A549 (cell line): ENCODE measurements around the gene LCN9. TPM values are rescaled to one million over a fixed set of nuclear protein-coding genes. Genes with fewer than 3 reads are reported as not detected.

Experiments
- ATAC-seq, 2 experiments: fragments of 200-7000 bp in 1 of 2; fragments of >200 bp in 1 of 2; cut with Nextera tagmentation in 1 of 2; cut with Tn5 transposase in 1 of 2; 3 replicates each; pipeline versions ENCODE4 v1.8.0 to v1.9.1; 2018 to 2020; ENCODE audit warnings: mild to moderate bottlenecking in 1 of 2, moderate library complexity in 1 of 2
- CTCF ChIA-PET: fragments of 300-600 bp; sonication (Branson Sonifier 250); formaldehyde crosslinking; extraction: SDS; loops from one replicate; lab custom pipeline; 2021; ENCODE audit warnings: antibody characterized with exemption, inconsistent platforms; lab: Yijun Ruan, JAX
- POLR2A ChIA-PET: fragments of 350-600 bp; formaldehyde crosslinking; extraction: SDS; loops from one replicate; lab custom pipeline; 2021; ENCODE audit warnings: antibody characterized with exemption, inconsistent platforms; lab: Yijun Ruan, JAX
- DNase-seq, 2 experiments: peaks; one replicate each; pipeline versions ENCODE4 v3.0.0 to v3.0.0-alpha.2; 2011 to 2016; ENCODE audit warnings: low read depth in 1 of 2, low spot score in 1 of 2
- FAIRE-seq: peaks from 2 replicates; lab custom pipeline; 2011; peaks lifted over from hg19 to GRCh38; lab: Jason Lieb, UNC
- H3K27ac ChIP-seq, 2 experiments: fragments of >200 bp; sonication (Bioruptor Twin); formaldehyde crosslinking; 3 replicates each; pipeline ENCODE4 v1.5.1; 2016 to 2017
- H3K4me1 ChIP-seq: fragments of >200 bp; sonication (Bioruptor Twin); formaldehyde crosslinking; 3 replicates; pipeline ENCODE4 v1.6.1; 2016
- H3K4me2 ChIP-seq: fragments of >200 bp; sonication (Bioruptor Twin); formaldehyde crosslinking; 3 replicates; pipeline ENCODE4 v1.6.1; 2016
- H3K4me3 ChIP-seq: fragments of >200 bp; sonication (Bioruptor Twin); formaldehyde crosslinking; 3 replicates; pipeline ENCODE4 v1.5.1; 2016
- H3K9me3 ChIP-seq: fragments of >200 bp; sonication (Bioruptor Twin); formaldehyde crosslinking; 3 replicates; pipeline ENCODE4 v1.6.1; 2016
- BHLHE40 ChIP-seq: IDR thresholded peaks from 2 replicates; pipeline ENCODE4 v1.6.1; 2012; ENCODE audit warnings: low read depth, low read length, inconsistent platforms
- CBX2 ChIP-seq: fragments of 200-600 bp; sonication (generic); IDR thresholded peaks from 2 replicates; pipeline ENCODE4 v1.6.1; 2016; ENCODE audit warnings: low read depth, mild to moderate bottlenecking, borderline replicate concordance
- CBX8 ChIP-seq: fragments of 200-600 bp; sonication (generic); IDR thresholded peaks from 2 replicates; pipeline ENCODE4 v1.6.1; 2016
- CHD2 ChIP-seq: fragments of 150-350 bp; IDR thresholded peaks from 2 replicates; pipeline ENCODE4 v1.6.1; 2014; ENCODE audit warnings: low read length; ENCODE audit not compliant: partially characterized antibody
- CHD4 ChIP-seq: fragments of 200-600 bp; sonication (generic); IDR thresholded peaks from 2 replicates; pipeline ENCODE4 v1.6.1; 2016; ENCODE audit warnings: antibody characterized with exemption, mild to moderate bottlenecking, borderline replicate concordance
- CTCF ChIP-seq: fragments of >200 bp; sonication (Bioruptor Twin); formaldehyde crosslinking; IDR thresholded peaks from 3 replicates; pipeline ENCODE4 v1.5.1; 2016
- EHMT2 ChIP-seq: fragments of 200-600 bp; sonication (generic); IDR thresholded peaks from 2 replicates; pipeline ENCODE4 v1.6.1; 2016; ENCODE audit warnings: antibody characterized with exemption, low read depth, mild to moderate bottlenecking, moderate library complexity
- GATA3 ChIP-seq: IDR thresholded peaks from 2 replicates; pipeline ENCODE4 v1.6.1; 2012; ENCODE audit warnings: borderline replicate concordance
- HDAC2 ChIP-seq: fragments of 200-600 bp; sonication (generic); IDR thresholded peaks from 2 replicates; pipeline ENCODE4 v1.6.1; 2016
- KDM1A ChIP-seq: fragments of 200-600 bp; sonication (generic); IDR thresholded peaks from 2 replicates; pipeline ENCODE4 v1.6.1; 2016; ENCODE audit warnings: low read depth, mild to moderate bottlenecking
- MAFK ChIP-seq: fragments of 450-650 bp; IDR thresholded peaks from 2 replicates; pipeline ENCODE4 v1.6.1; 2014; ENCODE audit not compliant: partially characterized antibody
- NPAS2 ChIP-seq: fragments of 250-450 bp; sonication (Bioruptor Pico); IDR thresholded peaks from 2 replicates; pipeline ENCODE4 v1.8.0; 2022; ENCODE audit warnings: mild to moderate bottlenecking, moderate library complexity, borderline replicate concordance
- PHF8 ChIP-seq: fragments of 200-600 bp; sonication (generic); IDR thresholded peaks from 2 replicates; pipeline ENCODE4 v1.6.1; 2016; ENCODE audit warnings: low read depth, mild to moderate bottlenecking, antibody characterized with exemption, moderate library complexity, borderline replicate concordance
- POLR2AphosphoS2 ChIP-seq: conservative IDR thresholded peaks from 2 replicates; pipeline ENCODE4 v1.6.1; 2012; ENCODE audit warnings: low read length, improper control_type of control experiment, inconsistent platforms
- SREBF2 ChIP-seq: fragments of 450-650 bp; IDR thresholded peaks from 2 replicates; pipeline ENCODE4 v1.6.1; 2014; ENCODE audit warnings: mild to moderate bottlenecking, moderate library complexity
- ZSCAN20 ChIP-seq: fragments of 250-450 bp; sonication (Bioruptor Pico); IDR thresholded peaks from 2 replicates; pipeline ENCODE4 v1.8.0; 2022; ENCODE audit warnings: mild to moderate bottlenecking, moderate library complexity
- WGBS: methylation state at CpG from one replicate; pipeline ENCODE4 v1.1.6; 2017; ENCODE audit errors: missing lambda C conversion rate; 5-methylcytosine and 5-hydroxymethylcytosine counted together
- polyA plus RNA-seq, 4 experiments: library from polyadenylated mRNA; depleted of rRNA in 3 of 4; stranded (reverse); fragments of >200 nt; fragmentation: RNase III in 1 of 4; extraction: RNeasy Plus Mini Kit Qiagen cat#74134 plus additional on column Dnase treatment in 1 of 4; gene quantifications; 2 replicates in 3 of 4; 3 replicates in 1 of 4; pipeline ENCODE4 v1.2.3, GENCODE V29; 2011 to 2017
- TF ChIP-seq, protein P1 (sequence below): fragments of 250-450 bp; sonication (Bioruptor Pico); IDR thresholded peaks from 2 replicates; pipeline ENCODE4 v1.5.0; 2021; ENCODE audit warnings: mild to moderate bottlenecking, moderate library complexity, borderline replicate concordance
- TF ChIP-seq, protein P2 (sequence below): IDR thresholded peaks from 2 replicates; pipeline ENCODE4 v1.6.1; 2012; ENCODE audit warnings: low read depth, borderline replicate concordance
- TF ChIP-seq, protein P3 (sequence below): fragments of >200 bp; sonication (Bioruptor Twin); formaldehyde crosslinking; IDR thresholded peaks from 2 replicates; pipeline ENCODE4 v1.6.1; 2016
- TF ChIP-seq, protein P4 (sequence below): fragments of 450-650 bp; IDR thresholded peaks from 2 replicates; pipeline ENCODE4 v1.6.1; 2014; ENCODE audit warnings: antibody characterized with exemption

Gene LCN9
- polyA plus RNA-seq, 2 of the 4 experiments (the other 2 are of a cell fraction), result not detected

GRCh38 chr9:135622415-135623020 lies 40.6 kb upstream of the LCN9 start:
- DNase-seq (no peak), ATAC-seq (no peak), FAIRE-seq (no peak)
- Histone ChIP-seq H3K4me1 (no peaks in the 10 kb centered on the region), H3K4me2 (no peak overlapping the region), H3K27ac (no peak overlapping the region), H3K4me3 (no peak overlapping the region), H3K9me3 (peaks cover 8% of the 10 kb centered on the region; the same call in 1 of the 3 replicates)
- CTCF ChIA-PET, result interaction anchor here (0.7 to 1.8 kb wide), 5 partner anchors 14 to 536 kb away, joined by 3 to 5 read pairs (median 3); no protein-coding TSS in a partner anchor
- WGBS, result 15% methylated on average over 9 of the region's 11 CpGs
- TF ChIP-seq CHD2 (no peak), BHLHE40 (no peak), CTCF (no peak), MAFK (no peak), POLR2AphosphoS2 (no peak), CBX2 (no peak), NPAS2 (no peak), SREBF2 (no peak), HDAC2 (no peak), ZSCAN20 (CRISPR knock-in tag) (no peak), PHF8 (no peak), KDM1A (no peak)
- TF ChIP-seq, protein P1, sequence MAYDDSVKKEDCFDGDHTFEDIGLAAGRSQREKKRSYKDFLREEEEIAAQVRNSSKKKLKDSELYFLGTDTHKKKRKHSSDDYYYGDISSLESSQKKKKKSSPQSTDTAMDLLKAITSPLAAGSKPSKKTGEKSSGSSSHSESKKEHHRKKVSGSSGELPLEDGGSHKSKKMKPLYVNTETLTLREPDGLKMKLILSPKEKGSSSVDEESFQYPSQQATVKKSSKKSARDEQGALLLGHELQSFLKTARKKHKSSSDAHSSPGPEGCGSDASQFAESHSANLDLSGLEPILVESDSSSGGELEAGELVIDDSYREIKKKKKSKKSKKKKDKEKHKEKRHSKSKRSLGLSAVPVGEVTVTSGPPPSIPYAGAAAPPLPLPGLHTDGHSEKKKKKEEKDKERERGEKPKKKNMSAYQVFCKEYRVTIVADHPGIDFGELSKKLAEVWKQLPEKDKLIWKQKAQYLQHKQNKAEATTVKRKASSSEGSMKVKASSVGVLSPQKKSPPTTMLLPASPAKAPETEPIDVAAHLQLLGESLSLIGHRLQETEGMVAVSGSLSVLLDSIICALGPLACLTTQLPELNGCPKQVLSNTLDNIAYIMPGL (CRISPR knock-in tag), result no peak
- TF ChIP-seq, protein P2, sequence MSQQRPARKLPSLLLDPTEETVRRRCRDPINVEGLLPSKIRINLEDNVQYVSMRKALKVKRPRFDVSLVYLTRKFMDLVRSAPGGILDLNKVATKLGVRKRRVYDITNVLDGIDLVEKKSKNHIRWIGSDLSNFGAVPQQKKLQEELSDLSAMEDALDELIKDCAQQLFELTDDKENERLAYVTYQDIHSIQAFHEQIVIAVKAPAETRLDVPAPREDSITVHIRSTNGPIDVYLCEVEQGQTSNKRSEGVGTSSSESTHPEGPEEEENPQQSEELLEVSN, result no peak
- POLR2A ChIA-PET, result interaction anchor here (0.6 kb wide), 1 partner anchor 209 kb away, joined by 3 read pairs; no protein-coding TSS in a partner anchor

GRCh38 chr9:135624282-135624681 lies 38.8 kb upstream of the LCN9 start:
- POLR2A ChIA-PET, result no interaction called here
- FAIRE-seq, result no peak
- peaks cover 15% of the 10 kb centered on the region; the same call in 1 of the 3 replicates for H3K9me3 ChIP-seq
- no peak overlapping the region for H3K4me3 ChIP-seq
- no peak overlapping the region for H3K4me2 ChIP-seq
- TF ChIP-seq, protein P3, sequence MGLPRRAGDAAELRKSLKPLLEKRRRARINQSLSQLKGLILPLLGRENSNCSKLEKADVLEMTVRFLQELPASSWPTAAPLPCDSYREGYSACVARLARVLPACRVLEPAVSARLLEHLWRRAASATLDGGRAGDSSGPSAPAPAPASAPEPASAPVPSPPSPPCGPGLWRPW, result no peak
- no peak for TF ChIP-seq EHMT2
- no peak for TF ChIP-seq GATA3
- TF ChIP-seq, protein P2, result no peak
- no peak for TF ChIP-seq CHD4
- TF ChIP-seq CBX8, result no peak
- TF ChIP-seq, protein P4, sequence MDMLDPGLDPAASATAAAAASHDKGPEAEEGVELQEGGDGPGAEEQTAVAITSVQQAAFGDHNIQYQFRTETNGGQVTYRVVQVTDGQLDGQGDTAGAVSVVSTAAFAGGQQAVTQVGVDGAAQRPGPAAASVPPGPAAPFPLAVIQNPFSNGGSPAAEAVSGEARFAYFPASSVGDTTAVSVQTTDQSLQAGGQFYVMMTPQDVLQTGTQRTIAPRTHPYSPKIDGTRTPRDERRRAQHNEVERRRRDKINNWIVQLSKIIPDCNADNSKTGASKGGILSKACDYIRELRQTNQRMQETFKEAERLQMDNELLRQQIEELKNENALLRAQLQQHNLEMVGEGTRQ, result no peak
- DNase-seq, result no peak
- CTCF ChIA-PET, result interaction anchor here (1.6 to 2.1 kb wide), 2 partner anchors 9 to 21 kb away, joined by 3 to 5 read pairs; no protein-coding TSS in a partner anchor
- no peak overlapping the region for H3K27ac ChIP-seq
- 38% methylated on average over 13 of the region's 14 CpGs for WGBS
- H3K4me1 ChIP-seq, result no peaks in the 10 kb centered on the region
- ATAC-seq, result no peak
